HS-27A (cell line): ENCODE data around the gene CD48.
A peak's percentile ranks its signal among the peaks of the same experiment; 100 is the strongest.
"Not testable (repeated sequence)": the region's sequence is repeated elsewhere in the genome, so short reads cannot be mapped to it uniquely, and the experiment has no call there.

Source experiments
- DNase-seq: peaks from one replicate; pipeline ENCODE4 v3.0.0-alpha.2; 2012; ENCODE audit warnings: low read depth, missing footprints

The CD48 gene

DNA sequence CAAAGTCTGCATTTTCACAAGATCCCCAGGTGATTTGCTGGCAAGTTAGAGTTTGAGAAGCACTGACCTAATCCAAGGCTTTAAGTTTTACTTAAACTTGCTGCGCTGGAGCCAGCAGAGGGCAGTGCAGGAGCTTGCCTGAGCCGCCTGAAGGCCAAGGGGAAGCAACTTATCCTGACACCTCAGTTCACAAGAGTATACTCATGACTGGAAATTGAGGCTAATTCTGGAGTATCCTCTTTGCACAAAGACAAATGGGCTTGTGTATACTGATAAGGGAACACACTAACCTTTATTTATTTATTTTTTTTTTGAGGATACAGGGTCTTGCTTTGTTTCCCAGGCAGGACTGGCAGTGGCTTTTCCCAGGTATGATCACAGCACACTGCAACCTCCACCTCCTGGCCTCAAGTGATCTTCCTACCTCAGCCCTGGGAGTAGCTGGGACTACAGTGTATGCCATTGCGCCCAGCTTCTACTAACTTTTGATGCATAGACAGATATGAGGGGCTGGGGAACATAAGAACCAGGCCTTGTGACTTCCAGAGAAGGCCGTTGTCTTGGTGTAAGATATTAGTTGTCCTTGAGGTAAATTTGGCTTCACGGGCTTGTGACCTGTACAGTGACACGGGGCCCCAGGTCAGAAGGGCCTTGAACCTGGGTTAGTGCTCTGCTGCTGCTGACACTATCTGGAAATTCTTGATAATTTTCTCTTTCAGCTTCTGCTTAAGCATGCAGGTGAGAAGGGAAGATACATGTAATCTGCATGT, 35.8 kb downstream of the CD48 start:
- DNase-seq: peak; percentile 15

DNA sequence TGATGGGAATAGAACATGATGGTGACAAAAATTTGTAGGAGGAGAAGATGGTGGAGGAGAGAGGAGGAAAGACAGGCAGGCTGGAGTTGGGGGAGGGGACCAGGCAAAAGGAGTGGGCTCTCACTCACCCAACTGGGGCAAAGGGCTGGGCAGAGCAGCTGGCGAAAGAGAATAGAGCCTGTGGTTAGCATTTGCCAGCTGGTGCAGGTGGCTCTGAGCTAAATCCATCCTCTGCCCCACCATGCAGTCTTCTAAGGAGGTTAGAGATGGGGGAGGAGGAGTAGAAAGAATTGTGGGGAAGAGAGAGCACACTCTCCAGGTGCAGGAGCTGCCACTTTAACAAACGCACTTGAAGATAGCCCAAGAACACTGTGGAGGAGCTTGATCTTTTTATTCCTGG, 37.2 kb downstream of the CD48 start:
- no peak for DNase-seq

DNA sequence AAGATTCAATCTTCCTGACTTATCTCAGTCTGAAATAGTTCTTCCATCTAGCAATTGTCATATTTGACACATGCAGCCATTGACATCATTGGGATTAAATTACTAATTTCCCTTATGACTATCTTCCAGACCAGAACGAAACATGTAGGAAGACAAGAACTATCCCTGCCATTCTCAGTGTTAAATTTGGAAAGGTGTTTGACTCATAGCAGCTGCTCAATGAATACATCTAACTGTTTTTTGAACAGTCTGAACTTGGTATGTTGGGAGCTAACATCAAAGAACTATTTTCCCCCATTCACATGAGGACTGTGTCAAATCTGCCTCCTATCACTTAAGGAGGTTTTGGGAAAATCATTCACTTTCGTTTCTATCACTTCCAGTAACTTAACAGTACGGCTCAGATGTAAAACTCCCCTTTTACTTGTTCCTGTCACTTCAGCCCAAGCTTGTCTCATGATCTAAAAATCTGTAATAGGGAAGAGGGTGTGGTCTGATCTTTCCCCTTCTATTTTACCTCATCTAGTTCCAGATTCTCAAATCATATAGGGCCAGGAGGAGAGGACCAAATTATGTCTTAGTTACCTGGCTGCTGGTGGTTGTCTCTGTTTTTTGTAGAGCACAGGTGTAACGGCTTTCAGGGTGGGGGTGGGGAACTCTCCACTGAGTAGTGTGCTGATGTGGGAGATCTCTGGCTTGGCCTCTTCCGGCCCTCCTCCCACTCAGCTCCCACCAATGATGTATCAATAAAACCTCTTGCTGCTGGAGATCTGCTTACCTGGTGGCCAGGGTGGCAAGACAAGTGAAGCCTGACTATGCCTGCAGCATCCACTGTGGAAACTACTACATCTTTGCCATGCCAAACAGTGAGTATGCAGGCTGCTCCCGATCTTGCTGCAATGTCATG, 38.6 kb downstream of the CD48 start:
- no peak for DNase-seq

DNA sequence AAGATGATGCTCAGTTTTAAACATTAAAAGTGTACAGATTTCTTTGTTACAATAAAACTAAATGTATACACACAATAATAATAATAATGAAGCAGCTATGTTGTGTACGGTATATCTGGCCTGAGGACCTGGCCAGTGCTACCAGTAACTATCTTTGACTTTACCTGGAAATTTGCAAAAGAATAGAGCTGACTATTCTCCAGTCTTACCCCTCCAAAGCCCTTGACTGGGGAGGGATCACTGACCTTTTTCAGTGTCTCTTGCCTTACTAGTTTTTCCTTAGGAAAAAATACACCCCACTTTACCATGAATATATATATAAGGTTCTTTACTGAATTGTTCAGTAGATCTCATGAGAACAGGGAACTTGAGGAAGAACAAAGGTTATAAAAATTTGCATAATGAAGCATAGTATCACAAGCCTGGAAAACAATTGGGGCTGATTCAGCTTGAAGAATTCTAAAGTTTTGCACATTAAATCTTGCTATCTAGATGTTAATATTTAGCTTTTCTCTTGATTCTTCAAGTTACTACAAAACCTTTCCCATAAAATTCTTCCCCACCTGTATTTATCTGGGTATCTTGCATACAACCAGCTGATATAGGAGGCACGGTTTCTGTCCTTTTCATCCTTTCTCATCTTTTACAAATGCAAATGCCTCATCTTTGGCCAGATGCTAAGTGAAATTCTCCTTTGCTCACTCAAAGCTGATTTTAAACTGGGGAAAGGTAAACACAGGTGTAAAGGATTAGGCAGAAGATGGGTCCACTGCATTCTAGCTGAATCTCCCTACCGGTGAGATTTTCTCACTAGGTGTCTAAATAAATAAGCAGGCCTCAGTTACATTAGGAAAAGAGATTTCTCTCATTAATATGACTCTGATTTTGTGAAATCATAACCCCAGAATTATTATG, 39.8 kb downstream of the CD48 start:
- no peak for DNase-seq

DNA sequence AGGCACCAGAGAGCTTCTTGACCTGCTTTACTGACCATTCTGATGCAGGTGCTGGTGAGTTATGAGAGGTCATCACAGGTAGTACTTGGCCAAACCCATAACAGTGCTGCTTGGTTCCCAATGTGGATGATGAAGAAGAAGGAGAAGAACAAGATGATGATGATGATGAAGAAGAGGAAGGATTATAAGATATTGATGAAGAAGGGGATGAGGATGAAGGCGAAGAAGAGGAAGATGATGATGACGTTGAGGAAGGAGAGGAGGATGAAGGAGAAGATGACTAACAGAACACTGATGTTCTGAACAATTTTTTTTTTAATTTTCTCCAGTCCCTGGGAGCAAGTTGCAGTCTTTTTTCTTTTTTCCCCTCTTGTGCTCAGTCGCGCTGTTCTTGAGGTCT, 40.9 kb downstream of the CD48 start:
- no peak for DNase-seq

DNA sequence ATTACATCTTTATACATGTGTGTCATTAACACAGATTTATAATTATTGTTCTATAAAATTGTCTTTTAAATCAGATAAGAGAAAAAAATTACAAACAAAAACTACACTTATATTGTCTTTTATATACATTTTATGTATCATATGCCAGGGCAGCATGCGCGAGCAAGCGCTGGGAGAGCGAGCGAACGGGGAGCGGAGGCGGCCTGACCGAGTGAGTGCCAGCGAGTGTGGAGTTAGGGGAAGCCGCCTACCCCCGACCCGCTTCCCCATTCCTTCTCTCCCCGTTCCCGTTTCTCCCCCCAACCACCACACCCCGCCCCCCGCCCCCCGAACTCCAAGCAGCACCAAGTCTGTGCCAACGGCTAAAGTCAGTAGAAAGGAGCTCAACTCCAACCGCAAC, 41.8 kb downstream of the CD48 start:
- no peak for DNase-seq

DNA sequence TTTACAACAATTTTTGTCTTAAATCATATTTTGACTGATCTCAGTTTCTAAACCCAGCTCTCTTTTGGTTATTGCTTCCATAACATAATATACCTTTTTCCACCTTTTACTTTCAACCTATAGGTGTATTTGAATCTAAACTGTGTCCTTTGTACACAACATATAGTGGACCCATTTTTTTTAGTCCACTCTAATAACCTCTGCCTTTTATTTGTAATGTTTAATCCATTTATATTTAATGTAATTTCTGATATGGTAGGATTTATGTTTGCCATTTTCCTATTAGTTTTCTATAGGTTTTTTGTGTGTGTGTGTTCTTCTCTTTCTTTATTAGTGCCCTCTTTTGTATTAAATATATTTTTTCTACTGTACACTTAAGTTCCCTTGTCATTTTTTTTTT, 42.3 kb downstream of the CD48 start:
- no peak for DNase-seq

DNA sequence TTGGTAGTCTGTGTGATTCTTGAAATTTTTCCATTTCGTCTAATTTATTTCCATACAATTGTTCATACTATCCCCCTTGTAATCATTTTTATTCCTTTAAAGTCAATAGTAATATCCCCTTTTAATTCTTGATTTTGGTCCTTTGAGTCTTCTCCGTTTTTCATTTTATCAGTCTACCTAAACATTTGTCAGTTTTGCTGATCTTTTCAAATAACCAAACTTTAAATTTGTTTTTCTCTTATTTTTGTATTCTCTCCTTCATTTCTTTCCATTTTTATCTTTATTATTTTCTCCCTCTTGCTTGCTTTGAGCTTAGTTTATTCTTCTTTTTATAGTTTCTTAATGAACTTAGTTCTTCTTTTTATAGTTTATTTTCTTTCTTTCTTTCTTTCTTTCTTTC, 43.7 kb downstream of the CD48 start:
- no peak for DNase-seq

DNA sequence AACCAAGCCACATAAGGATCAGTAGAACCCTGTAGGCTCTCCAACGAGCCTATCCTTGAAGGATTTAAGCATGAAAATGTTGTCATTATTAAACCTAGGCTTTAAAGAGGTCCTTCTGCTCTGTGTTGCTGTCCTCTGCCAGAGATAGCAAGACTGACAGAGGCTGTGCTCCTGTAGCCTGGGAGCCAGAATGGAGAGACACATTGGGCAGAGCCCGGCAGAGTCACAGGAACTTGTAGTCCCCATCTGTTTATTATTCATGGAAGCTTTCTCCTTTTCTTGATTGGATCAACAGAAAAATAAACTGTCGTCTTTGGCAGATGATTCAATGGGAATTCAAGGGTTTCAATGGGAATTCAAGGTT, 45.6 kb downstream of the CD48 start:
- DNase-seq: no peak

DNA sequence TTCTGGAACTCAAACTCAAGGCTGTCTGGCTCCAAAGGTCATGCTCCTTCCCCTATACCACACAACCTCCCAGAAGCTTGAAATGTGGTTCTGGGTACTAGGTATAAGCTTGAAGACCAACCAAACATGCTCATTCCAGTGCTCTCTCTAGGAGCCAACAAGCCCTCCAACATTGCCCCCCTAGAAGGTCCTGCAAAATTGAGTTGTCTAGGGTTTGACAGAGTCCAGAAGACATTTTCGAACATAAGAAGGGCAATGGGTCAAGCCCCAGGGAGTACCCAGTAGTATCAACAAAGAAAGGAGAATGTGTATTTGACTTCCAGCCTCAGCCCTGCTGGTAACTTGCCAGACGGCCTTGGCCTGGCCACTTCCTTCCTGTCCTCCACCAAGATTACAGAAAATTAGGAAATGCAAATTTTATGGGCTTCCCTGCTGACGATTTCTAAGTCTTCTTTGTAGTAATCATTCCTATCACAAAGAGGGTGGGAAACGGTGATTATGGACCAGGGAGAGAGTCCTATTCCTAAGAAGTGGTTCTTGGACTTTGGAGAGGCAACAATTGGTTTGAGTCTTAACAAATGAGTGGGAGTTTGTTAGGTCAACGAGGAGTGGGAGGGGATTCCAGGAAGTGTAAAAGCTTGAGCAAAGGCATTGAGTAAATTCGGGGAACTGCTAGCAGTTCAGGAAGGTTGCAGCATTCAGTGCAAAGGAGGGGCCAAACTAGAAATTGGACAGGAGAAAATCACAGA, 46.1 kb downstream of the CD48 start:
- DNase-seq: no peak

DNA sequence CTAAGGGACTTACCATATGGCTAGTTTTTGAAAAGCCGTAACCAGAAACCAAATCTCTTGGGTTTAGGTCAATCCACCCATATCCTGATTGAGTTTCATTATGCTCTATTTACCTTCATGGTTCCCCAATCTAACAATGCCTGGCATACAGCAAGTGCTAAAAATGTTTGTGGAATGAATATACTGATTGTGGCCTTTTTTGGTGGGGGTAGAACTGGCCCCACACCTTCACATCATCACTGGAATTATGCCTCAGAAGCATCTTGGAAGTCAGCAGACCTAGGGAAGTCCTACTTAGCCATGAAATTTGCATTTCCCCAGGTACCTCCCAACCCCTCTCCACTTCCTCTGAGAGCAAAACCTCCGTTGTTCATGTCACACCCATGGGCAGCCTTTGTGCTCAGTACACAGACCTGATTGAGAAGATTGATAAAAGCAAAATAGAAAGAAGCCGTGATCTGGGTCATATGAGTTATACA, 47.0 kb downstream of the CD48 start:
- DNase-seq: no peak

DNA sequence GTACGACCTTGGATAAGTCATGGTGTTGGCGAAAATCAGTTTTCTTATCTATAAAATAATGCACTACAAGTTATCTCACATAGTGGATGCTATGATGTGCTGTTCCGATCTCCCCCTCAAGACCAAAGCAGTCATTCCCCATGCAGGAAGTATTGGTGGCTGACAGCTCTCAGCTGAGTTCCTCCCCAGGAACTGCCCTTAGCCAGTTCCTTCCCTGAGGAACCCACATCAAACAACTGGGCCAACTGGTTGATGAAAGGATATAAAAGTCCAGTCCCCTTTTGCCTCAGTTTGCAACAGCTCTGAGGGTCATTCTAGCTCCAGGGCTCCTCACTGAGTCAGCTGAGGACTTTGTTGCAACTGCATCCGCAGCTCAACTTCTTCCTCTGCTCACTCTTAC, 48.7 kb downstream of the CD48 start:
- no peak for DNase-seq

DNA sequence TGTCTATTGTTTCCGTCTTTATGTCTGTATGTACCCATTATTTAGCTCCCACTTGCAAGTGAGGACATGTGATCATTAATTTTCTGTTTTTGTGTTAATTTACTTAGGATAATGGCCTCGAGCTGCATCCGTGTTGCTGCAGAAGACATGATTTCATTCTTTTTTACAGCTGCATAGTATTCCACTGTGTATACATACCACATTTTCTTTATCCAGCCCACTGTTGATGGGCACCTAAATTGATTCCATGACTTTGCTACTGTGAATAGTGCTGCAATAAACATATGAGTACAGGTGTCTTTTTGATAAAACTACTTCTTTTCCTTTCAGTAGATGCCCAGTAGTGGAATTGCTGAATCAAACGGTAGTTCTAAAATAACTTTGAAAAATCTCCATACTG, 52.1 kb downstream of the CD48 start:
- DNase-seq: no peak

DNA sequence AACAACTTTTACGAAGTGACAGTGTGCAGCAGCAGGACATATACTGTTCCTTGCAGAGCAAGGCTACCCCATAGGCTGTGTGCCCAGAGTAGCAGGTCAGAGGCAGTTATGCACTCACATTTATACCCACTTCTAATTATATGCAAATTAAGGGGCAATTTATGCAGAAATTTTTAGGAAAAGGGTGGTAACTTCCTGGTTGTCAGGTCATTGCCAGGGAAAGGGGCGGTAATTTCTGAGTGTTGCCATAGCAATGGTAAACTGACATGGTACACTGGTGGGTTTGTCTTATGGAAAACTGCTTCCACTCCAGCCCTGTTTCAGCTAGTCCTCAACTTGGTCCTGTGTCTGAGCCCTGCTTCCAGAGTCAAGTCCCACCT, 52.8 kb downstream of the CD48 start:
- no peak for DNase-seq

DNA sequence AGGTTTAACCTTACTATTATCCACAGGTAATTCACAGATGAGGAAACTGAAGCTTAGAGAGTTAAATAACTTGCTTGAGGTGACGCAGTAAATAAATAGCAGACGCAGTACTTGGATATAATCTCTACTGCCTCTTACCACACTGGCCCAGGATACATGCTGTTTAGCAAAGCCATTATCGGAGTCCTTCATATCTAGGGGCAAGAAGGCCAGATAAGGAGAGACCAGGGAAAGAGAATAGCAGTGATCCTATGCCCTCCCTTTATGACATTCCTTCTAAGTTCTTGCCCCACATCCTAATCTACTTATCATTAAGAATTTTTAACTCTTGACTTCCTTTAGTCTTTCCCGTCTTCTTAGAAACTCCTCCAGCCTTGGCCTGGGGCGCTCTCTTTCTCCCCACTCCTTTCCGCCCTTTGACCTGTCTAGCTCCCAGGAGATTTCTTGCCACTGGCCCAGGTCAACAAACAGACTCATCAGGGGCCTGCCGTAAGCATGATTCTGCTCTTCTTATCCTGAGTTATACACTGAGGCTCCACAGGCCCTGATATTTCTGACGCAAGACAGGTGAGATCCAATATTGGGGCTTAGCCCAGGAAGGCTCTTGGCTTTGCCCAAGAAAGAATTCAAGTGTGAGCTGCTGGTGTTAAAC, 53.3 kb downstream of the CD48 start:
- no peak for DNase-seq

DNA sequence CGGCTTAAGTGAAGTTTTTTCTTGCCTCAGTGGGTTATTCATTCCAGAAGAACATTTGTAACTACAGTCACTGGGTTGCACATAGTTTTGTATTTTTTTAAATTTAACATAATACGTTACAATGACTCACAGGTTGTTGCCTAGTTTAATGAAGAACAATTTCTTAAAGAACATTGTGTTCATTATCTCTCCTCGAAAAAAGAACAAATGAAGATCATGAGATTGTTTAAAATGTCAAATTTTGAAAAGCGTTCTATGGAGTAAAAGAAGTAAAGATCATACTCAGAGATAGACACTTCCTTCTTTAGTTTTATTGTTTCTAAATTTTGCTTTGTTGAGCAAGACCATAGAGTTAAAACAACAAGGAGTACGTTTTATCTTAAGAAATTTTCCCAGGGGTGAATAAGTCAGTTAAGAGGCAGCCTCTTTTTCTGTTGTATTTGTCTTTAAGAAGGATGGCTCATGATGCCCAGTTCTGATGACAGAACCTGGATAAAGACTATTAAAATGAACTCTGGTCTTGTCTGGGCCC, 54.3 kb downstream of the CD48 start:
- no peak for DNase-seq

DNA sequence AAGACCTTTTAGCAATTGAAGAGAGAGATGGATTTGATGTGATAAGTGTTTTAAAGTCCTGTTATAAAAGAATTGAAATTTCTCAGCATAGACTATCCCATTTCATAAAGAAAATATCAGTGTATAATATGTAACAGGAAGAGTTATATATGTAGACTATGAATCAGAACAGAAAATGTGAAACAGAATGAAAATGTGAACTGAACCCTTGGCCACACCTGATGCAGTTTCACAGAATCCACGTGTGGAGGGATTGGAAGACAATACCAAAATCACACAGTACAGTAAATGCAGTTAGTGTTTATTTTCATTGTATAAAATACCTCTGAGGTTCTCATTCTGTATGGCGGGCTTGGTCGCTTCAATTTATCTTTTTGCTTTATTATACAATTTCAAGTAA, 54.9 kb downstream of the CD48 start:
- no peak for DNase-seq

DNA sequence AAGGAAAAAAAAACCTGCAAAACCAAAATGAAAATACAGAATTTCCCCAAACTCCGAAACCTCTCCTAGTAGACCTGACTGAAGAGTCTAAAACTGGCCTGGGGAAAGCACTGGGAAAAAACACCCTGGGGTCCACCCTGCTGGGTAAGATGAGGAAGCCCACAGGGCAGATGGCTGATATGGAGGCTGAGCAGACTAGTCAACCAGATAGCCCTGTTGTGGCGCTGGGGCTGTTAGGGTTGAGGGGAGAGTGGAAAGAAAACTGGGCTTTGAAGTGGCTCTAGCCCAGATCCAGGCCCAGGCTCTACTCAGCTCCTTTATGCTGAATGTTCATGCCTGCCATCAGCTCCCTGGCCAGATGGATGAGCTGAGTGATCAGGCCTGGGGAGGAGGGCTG, 58.0 kb downstream of the CD48 start:
- DNase-seq: no peak

DNA sequence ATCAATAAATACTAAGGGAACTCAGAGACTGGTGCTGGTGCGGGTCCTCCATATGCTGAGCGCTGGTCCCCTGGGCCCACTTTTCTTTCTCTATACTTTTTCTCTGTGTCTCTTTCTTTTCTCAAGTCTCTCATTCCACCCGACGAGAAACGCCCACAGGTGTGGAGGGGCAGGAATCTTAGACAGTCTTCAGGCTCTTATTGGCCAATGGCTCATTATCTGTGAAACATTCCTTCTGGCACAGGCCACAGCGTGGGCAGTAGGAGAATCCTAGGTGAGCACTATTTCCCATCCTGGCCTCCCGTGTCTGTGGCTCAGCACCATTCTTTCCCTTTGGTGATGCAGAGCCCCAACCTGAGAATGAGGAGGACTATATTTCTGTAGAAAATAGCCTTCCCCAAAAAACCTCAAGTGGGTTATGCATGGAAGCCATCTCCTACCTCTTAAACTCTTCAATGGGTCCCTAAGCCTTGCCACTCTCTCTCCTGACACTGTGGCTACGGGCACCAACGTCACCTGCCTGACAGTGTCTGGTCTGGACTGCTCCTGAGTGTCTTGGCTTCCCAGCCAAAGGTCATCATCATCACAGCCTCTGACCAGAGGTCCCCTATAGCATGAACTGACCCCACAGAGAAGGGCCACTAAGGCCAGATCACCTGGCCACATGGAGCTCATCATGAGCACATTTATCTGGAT, 58.5 kb downstream of the CD48 start:
- DNase-seq: no peak

DNA sequence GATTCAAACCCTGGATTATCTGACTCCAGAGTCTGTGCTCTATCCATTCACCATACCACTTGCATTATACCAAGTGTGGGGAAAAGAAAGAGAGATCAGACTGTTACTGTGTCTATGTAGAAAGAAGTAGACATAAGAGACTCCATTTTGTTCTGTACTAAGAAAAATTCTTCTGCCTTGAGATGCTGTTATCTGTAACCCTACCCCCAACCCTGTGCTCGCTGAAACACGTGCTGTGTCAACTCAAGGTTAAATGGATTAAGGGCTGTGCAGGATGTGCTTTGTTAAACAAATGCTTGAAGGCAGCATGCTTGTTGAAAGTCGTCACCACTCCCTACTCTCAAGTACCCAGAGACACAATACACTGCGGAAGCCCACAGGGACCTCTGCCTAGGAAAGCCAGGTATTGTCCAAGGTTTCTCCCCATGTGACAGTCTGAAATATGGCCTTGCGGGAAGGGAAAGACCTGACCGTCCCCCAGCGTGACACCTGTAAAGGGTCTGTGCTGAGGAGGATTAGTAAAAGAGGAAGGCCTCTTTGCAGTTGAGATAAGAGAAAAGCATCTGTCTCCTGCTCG, 59.5 kb downstream of the CD48 start:
- DNase-seq: not testable (repeated sequence)
